Caco-2 (cell line): ENCODE measurements around the gene CDKN2AIP. TPM values are rescaled to one million over a fixed set of nuclear protein-coding genes. Genes with fewer than 3 reads are reported as not detected.
A peak's percentile ranks its signal among the peaks of the same experiment; 100 is the strongest.

Source experiments
- BruUV-seq: library from RNA; stranded (reverse); fragments of 400-500 nt; replicated peaks from 2 replicates; lab custom pipeline; 2021; lab: Mats Ljungman, UMichigan
- CTCF ChIA-PET: fragments of 300-600 bp; sonication (Branson Sonifier 250); formaldehyde crosslinking; loops from one replicate; lab custom pipeline; 2022; ENCODE audit warnings: antibody characterized with exemption; lab: Charles Lee
- POLR2A ChIA-PET: fragments of 300-600 bp; sonication (Branson Sonifier 250); formaldehyde crosslinking; loops from one replicate; lab custom pipeline; 2022; ENCODE audit warnings: antibody characterized with exemption; lab: Charles Lee
- DNase-seq, 2 experiments: peaks; one replicate each; pipeline versions ENCODE4 v3.0.0 to v3.0.0-alpha.2; 2020 to 2022
- H3K27me3 ChIP-seq: replicated peaks from 2 replicates; pipeline ENCODE4 v1.6.0; 2011; ENCODE audit warnings: low read length; ENCODE audit not compliant: control insufficient read depth, insufficient read depth
- H3K36me3 ChIP-seq: 2 replicates; pipeline ENCODE4 v1.5.1; 2011; ENCODE audit warnings: low read length; ENCODE audit not compliant: control insufficient read depth, insufficient read depth
- H3K4me1 ChIP-seq: fragments of 250-450 bp; sonication (Bioruptor Pico); 2 replicates; pipeline ENCODE4 v1.5.1; 2020; ENCODE audit warnings: mild to moderate bottlenecking
- H3K4me3 ChIP-seq: 2 replicates; pipeline ENCODE4 v1.5.1; 2011; ENCODE audit warnings: low read depth, mild to moderate bottlenecking, control low read depth, low read length
- H3K9me3 ChIP-seq: fragments of 250-450 bp; sonication (Bioruptor Pico); 2 replicates; pipeline ENCODE4 v1.5.1; 2020; ENCODE audit warnings: mild to moderate bottlenecking, moderate library complexity
- H3K27ac Mint-ChIP-seq: one replicate; pipeline ENCODE4 v1.8.0; 2022; ENCODE audit warnings: mixed read lengths; ENCODE audit not compliant: unreplicated experiment
- H3K27me3 Mint-ChIP-seq: one replicate; pipeline ENCODE4 v1.8.0; 2022; ENCODE audit warnings: mixed read lengths; ENCODE audit not compliant: insufficient read depth, unreplicated experiment
- H3K36me3 Mint-ChIP-seq: one replicate; pipeline ENCODE4 v1.8.0; 2022; ENCODE audit warnings: mild to moderate bottlenecking, mixed read lengths; ENCODE audit not compliant: insufficient read depth, unreplicated experiment
- H3K4me1 Mint-ChIP-seq: one replicate; pipeline ENCODE4 v1.8.0; 2022; ENCODE audit warnings: low read depth, mixed read lengths; ENCODE audit not compliant: unreplicated experiment
- H3K4me3 Mint-ChIP-seq: one replicate; pipeline ENCODE4 v1.8.0; 2022; ENCODE audit warnings: mild to moderate bottlenecking, moderate library complexity, mixed read lengths; ENCODE audit not compliant: unreplicated experiment
- H3K9me3 Mint-ChIP-seq: one replicate; pipeline ENCODE4 v1.8.0; 2022; ENCODE audit warnings: mixed read lengths; ENCODE audit not compliant: unreplicated experiment
- CTCF ChIP-seq, 2 experiments: fragments of 200-600 bp in 1 of 2; IDR thresholded peaks; 1 replicate in 1 of 2; 2 replicates in 1 of 2; pipeline versions ENCODE4 v1.5.1 to v1.8.0; 2011 to 2022; ENCODE audit warnings: antibody characterized with exemption in 1 of 2, control low read depth in 1 of 2, inconsistent platforms in 1 of 2, low read depth in 1 of 2, low read length in 1 of 2, mild to moderate bottlenecking in 1 of 2, moderate library complexity in 1 of 2; ENCODE audit not compliant: insufficient read depth in 1 of 2, severe bottlenecking in 1 of 2, unreplicated experiment in 1 of 2
- intact Hi-C: fragments of 100-400 bp; cut with micrococcal nuclease; formaldehyde crosslinking; loops from one replicate; pipeline ENCODE4 v1.10.0; 2022; ENCODE audit not compliant: unreplicated experiment
- total RNA-seq: library from RNA; stranded (reverse); gene quantifications from 2 replicates; pipeline ENCODE4 v1.2.3, GENCODE V29; 2022

The CDKN2AIP gene
- total RNA-seq, 1 experiment from 2014 or later, result 17.5 TPM

- H3K27me3 ChIP-seq, result no peaks in the 10 kb centered on the region
- intact Hi-C loops, result no loop called here
- POLR2A ChIA-PET, result no interaction called here
These were observed 17.9 kb upstream of the CDKN2AIP start for GRCh38 chr4:183426507-183426906.

GRCh38 chr4:183429489-183429888, 14.9 kb upstream of the CDKN2AIP start:
- Histone ChIP-seq H3K4me1 (no peaks in the 10 kb centered on the region), H3K27me3 (no peaks in the 10 kb centered on the region), H3K9me3 (no peaks in the 10 kb centered on the region), H3K36me3 (no peaks in the 10 kb centered on the region), H3K4me3 (no peak overlapping the region)
- Mint-ChIP-seq H3K4me1 (no peaks in the 10 kb centered on the region), H3K4me3 (no peak overlapping the region), H3K36me3 (no peaks in the 10 kb centered on the region), H3K27ac (no peak overlapping the region), H3K9me3 (no peaks in the 10 kb centered on the region), H3K27me3 (no peaks in the 10 kb centered on the region)
- DNase-seq, result no peak
- BruUV-seq, result no TSS peak
- CTCF ChIA-PET, result no interaction called here
- POLR2A ChIA-PET, result no interaction called here
- TF ChIP-seq CTCF (IDR thresholded peaks at IDR 0.05; ENCODE audit: insufficient read depth in 1 of 2, low read depth in 1 of 2, low read length in 1 of 2, severe bottlenecking in 1 of 2, unreplicated experiment in 1 of 2), result no peak
- intact Hi-C loops, result no loop called here

More at GRCh38 chr4:183426507-183426906, 17.9 kb upstream of the CDKN2AIP start:
- H3K27ac Mint-ChIP-seq, result no peak overlapping the region
- CTCF ChIA-PET, result no interaction called here
- no peak overlapping the region for H3K4me3 ChIP-seq
- H3K9me3 ChIP-seq, result no peaks in the 10 kb centered on the region
- no TSS peak for BruUV-seq
- H3K9me3 Mint-ChIP-seq, result no peaks in the 10 kb centered on the region
- H3K4me3 Mint-ChIP-seq, result no peak overlapping the region
- no peaks in the 10 kb centered on the region for H3K4me1 ChIP-seq
- no peaks in the 10 kb centered on the region for H3K36me3 Mint-ChIP-seq
- no peak for DNase-seq
- no peaks in the 10 kb centered on the region for H3K36me3 ChIP-seq
- H3K27me3 Mint-ChIP-seq, result no peaks in the 10 kb centered on the region
- H3K4me1 Mint-ChIP-seq, result no peaks in the 10 kb centered on the region
- no peak for TF ChIP-seq CTCF (IDR thresholded peaks at IDR 0.05; ENCODE audit: insufficient read depth in 1 of 2, low read depth in 1 of 2, low read length in 1 of 2, severe bottlenecking in 1 of 2, unreplicated experiment in 1 of 2)

- H3K4me3 ChIP-seq, result no peak overlapping the region
- peak overlapping the region; percentile 24 for H3K27ac Mint-ChIP-seq
- POLR2A ChIA-PET, result no interaction called here
These were observed 14.0 kb upstream of the CDKN2AIP start for GRCh38 chr4:183430317-183430993.

More at GRCh38 chr4:183430317-183430993, 14.0 kb upstream of the CDKN2AIP start:
- Mint-ChIP-seq H3K36me3 (no peaks in the 10 kb centered on the region), H3K9me3 (no peaks in the 10 kb centered on the region), H3K4me3 (no peak overlapping the region), H3K27me3 (no peaks in the 10 kb centered on the region), H3K4me1 (no peaks in the 10 kb centered on the region)
- Histone ChIP-seq H3K9me3 (no peaks in the 10 kb centered on the region), H3K36me3 (no peaks in the 10 kb centered on the region), H3K4me1 (no peaks in the 10 kb centered on the region), H3K27me3 (no peaks in the 10 kb centered on the region)
- DNase-seq, result no peak
- no peak for TF ChIP-seq CTCF (IDR thresholded peaks at IDR 0.05; ENCODE audit: insufficient read depth in 1 of 2, low read depth in 1 of 2, low read length in 1 of 2, severe bottlenecking in 1 of 2, unreplicated experiment in 1 of 2)
- intact Hi-C loops, result no loop called here
- no TSS peak for BruUV-seq
- CTCF ChIA-PET, result no interaction called here
